HepG2 (cell line): ENCODE measurements around the gene OR5K4. TPM values are rescaled to one million over a fixed set of nuclear protein-coding genes. Genes with fewer than 3 reads are reported as not detected.

ENCODE experiments used
- ETV5 ChIP-seq: IDR thresholded peaks from 2 replicates; pipeline ENCODE4 v1.6.1; 2018; ENCODE audit warnings: missing biosample characterization, missing genetic modification reagents, inconsistent platforms, borderline replicate concordance
- FOXP1 ChIP-seq, 2 experiments: fragments of 450-650 bp in 1 of 2; IDR thresholded peaks; 2 replicates each; pipeline ENCODE4 v1.6.1; 2017 to 2018; ENCODE audit warnings: antibody characterized with exemption in 1 of 2
- HNF4A ChIP-seq: sonication (generic); formaldehyde crosslinking; IDR thresholded peaks from 2 replicates; pipeline ENCODE4 v1.4.0; 2020; ENCODE audit warnings: missing genetic modification reagents
- SMARCE1 ChIP-seq: fragments of 450-650 bp; IDR thresholded peaks from 2 replicates; pipeline ENCODE4 v1.6.1; 2017; ENCODE audit warnings: borderline replicate concordance
- ZBTB42 ChIP-seq: sonication (generic); formaldehyde crosslinking; IDR thresholded peaks from 2 replicates; pipeline ENCODE4 v1.5.0; 2020; ENCODE audit warnings: mild to moderate bottlenecking, missing genetic modification reagents
- ZMAT3 ChIP-seq: sonication (generic); formaldehyde crosslinking; conservative IDR thresholded peaks from 2 replicates; pipeline ENCODE4 v1.7.0; 2021; ENCODE audit warnings: missing genetic modification reagents
- ZNF850 ChIP-seq: sonication (generic); formaldehyde crosslinking; conservative IDR thresholded peaks from 2 replicates; pipeline ENCODE4 v1.9.0; 2021; ENCODE audit warnings: mild to moderate bottlenecking, missing genetic modification reagents
- polyA plus RNA-seq, 8 experiments: library from polyadenylated mRNA; depleted of rRNA in 3 of 8; stranded (reverse) in 7 of 8; unstranded in 1 of 8; fragments of >200 nt; fragmentation: Illumina TruSeq in 4 of 8; extraction: Trizol in 4 of 8; gene quantifications; 2 replicates each; pipeline versions ENCODE4 v1.2.1 to v1.2.3, GENCODE V29; 2011 to 2016; ENCODE audit warnings: low read depth in 4 of 8, missing spikeins in 1 of 8, mixed read lengths in 1 of 8; ENCODE audit not compliant: insufficient read depth in 1 of 8
- total RNA-seq, 5 experiments: library from RNA; depleted of rRNA; stranded (reverse); fragments of >200 nt; fragmentation: Illumina TruSeq; extraction: Trizol; gene quantifications; 2 replicates each; pipeline ENCODE4 v1.2.3, GENCODE V29; 2016; ENCODE audit warnings: low read depth in 1 of 5
- TF ChIP-seq, protein P1 (sequence below): sonication (generic); formaldehyde crosslinking; IDR thresholded peaks from 2 replicates; pipeline ENCODE4 v1.9.0; 2021; ENCODE audit warnings: mild to moderate bottlenecking, missing genetic modification reagents
- TF ChIP-seq, protein P2 (sequence below): sonication (generic); formaldehyde crosslinking; IDR thresholded peaks from 2 replicates; pipeline ENCODE4 v1.4.0; 2020; ENCODE audit warnings: missing genetic modification reagents
- TF ChIP-seq, protein P3 (sequence below): sonication (generic); formaldehyde crosslinking; IDR thresholded peaks from 2 replicates; pipeline ENCODE4 v1.5.0; 2020; ENCODE audit warnings: mild to moderate bottlenecking, missing genetic modification reagents
- TF ChIP-seq, protein P4 (sequence below): IDR thresholded peaks from 2 replicates; pipeline ENCODE4 v1.6.1; 2018; ENCODE audit warnings: missing genetic modification reagents
- TF ChIP-seq, protein P5 (sequence below): sonication (generic); formaldehyde crosslinking; IDR thresholded peaks from 2 replicates; pipeline ENCODE4 v1.4.0; 2020; ENCODE audit warnings: missing genetic modification reagents
- TF ChIP-seq, protein P6 (sequence below): sonication (generic); formaldehyde crosslinking; IDR thresholded peaks from 2 replicates; pipeline ENCODE4 v1.4.0; 2020; ENCODE audit warnings: missing genetic modification reagents, borderline replicate concordance

Gene OR5K4
- total and polyA plus RNA-seq, 2 of the 13 experiments (the other 11 are each of a cell fraction or from before 2014, with no cell fraction given) = not detected

DNA sequence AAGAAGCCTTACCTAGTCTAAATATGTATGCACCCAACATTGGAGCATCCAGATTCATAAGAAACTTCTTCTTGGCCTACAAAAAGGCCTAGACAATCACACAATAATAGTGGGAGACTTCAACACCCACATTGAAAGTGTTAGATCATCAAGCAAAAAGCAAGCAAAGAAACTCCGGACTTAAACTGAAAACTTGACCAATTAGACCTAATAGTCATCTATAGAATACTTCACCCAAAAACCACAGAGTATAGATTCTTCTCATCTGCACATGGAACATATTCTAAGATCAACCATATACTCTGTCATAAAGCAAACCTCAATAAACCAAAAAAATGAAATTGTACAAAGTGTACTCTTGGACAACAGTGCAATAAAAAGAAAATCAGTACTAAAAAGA lies 22.3 kb upstream of the OR5K4 start (continued):
- TF ChIP-seq, protein P1, sequence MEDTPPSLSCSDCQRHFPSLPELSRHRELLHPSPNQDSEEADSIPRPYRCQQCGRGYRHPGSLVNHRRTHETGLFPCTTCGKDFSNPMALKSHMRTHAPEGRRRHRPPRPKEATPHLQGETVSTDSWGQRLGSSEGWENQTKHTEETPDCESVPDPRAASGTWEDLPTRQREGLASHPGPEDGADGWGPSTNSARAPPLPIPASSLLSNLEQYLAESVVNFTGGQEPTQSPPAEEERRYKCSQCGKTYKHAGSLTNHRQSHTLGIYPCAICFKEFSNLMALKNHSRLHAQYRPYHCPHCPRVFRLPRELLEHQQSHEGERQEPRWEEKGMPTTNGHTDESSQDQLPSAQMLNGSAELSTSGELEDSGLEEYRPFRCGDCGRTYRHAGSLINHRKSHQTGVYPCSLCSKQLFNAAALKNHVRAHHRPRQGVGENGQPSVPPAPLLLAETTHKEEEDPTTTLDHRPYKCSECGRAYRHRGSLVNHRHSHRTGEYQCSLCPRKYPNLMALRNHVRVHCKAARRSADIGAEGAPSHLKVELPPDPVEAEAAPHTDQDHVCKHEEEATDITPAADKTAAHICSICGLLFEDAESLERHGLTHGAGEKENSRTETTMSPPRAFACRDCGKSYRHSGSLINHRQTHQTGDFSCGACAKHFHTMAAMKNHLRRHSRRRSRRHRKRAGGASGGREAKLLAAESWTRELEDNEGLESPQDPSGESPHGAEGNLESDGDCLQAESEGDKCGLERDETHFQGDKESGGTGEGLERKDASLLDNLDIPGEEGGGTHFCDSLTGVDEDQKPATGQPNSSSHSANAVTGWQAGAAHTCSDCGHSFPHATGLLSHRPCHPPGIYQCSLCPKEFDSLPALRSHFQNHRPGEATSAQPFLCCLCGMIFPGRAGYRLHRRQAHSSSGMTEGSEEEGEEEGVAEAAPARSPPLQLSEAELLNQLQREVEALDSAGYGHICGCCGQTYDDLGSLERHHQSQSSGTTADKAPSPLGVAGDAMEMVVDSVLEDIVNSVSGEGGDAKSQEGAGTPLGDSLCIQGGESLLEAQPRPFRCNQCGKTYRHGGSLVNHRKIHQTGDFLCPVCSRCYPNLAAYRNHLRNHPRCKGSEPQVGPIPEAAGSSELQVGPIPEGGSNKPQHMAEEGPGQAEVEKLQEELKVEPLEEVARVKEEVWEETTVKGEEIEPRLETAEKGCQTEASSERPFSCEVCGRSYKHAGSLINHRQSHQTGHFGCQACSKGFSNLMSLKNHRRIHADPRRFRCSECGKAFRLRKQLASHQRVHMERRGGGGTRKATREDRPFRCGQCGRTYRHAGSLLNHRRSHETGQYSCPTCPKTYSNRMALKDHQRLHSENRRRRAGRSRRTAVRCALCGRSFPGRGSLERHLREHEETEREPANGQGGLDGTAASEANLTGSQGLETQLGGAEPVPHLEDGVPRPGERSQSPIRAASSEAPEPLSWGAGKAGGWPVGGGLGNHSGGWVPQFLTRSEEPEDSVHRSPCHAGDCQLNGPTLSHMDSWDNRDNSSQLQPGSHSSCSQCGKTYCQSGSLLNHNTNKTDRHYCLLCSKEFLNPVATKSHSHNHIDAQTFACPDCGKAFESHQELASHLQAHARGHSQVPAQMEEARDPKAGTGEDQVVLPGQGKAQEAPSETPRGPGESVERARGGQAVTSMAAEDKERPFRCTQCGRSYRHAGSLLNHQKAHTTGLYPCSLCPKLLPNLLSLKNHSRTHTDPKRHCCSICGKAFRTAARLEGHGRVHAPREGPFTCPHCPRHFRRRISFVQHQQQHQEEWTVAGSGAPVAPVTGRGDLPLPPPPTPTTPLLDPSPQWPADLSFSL (CRISPR knock-in tag) = no peak
- TF ChIP-seq, protein P2, sequence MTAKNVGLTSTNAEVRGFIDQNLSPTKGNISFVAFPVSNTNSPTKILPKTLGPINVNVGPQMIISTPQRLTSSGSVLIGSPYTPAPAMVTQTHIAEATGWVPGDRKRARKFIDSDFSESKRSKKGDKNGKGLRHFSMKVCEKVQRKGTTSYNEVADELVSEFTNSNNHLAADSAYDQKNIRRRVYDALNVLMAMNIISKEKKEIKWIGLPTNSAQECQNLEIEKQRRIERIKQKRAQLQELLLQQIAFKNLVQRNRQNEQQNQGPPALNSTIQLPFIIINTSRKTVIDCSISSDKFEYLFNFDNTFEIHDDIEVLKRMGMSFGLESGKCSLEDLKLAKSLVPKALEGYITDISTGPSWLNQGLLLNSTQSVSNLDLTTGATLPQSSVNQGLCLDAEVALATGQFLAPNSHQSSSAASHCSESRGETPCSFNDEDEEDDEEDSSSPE (CRISPR knock-in tag) = no peak
- TF ChIP-seq ZNF850 (CRISPR knock-in tag) (no peak), SMARCE1 (no peak), ZBTB42 (no peak), ETV5 (CRISPR knock-in tag) (no peak), FOXP1 (IDR thresholded peaks at IDR 0.05) (no peak), FOXP1 (CRISPR knock-in tag; IDR thresholded peaks at IDR 0.05) (no peak), HNF4A (no peak), ZMAT3 (CRISPR knock-in tag) (no peak)
- TF ChIP-seq, protein P3, sequence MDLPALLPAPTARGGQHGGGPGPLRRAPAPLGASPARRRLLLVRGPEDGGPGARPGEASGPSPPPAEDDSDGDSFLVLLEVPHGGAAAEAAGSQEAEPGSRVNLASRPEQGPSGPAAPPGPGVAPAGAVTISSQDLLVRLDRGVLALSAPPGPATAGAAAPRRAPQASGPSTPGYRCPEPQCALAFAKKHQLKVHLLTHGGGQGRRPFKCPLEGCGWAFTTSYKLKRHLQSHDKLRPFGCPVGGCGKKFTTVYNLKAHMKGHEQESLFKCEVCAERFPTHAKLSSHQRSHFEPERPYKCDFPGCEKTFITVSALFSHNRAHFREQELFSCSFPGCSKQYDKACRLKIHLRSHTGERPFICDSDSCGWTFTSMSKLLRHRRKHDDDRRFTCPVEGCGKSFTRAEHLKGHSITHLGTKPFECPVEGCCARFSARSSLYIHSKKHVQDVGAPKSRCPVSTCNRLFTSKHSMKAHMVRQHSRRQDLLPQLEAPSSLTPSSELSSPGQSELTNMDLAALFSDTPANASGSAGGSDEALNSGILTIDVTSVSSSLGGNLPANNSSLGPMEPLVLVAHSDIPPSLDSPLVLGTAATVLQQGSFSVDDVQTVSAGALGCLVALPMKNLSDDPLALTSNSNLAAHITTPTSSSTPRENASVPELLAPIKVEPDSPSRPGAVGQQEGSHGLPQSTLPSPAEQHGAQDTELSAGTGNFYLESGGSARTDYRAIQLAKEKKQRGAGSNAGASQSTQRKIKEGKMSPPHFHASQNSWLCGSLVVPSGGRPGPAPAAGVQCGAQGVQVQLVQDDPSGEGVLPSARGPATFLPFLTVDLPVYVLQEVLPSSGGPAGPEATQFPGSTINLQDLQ (CRISPR knock-in tag) = no peak
- TF ChIP-seq, protein P4, sequence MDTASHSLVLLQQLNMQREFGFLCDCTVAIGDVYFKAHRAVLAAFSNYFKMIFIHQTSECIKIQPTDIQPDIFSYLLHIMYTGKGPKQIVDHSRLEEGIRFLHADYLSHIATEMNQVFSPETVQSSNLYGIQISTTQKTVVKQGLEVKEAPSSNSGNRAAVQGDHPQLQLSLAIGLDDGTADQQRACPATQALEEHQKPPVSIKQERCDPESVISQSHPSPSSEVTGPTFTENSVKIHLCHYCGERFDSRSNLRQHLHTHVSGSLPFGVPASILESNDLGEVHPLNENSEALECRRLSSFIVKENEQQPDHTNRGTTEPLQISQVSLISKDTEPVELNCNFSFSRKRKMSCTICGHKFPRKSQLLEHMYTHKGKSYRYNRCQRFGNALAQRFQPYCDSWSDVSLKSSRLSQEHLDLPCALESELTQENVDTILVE = no peak
- TF ChIP-seq, protein P5, sequence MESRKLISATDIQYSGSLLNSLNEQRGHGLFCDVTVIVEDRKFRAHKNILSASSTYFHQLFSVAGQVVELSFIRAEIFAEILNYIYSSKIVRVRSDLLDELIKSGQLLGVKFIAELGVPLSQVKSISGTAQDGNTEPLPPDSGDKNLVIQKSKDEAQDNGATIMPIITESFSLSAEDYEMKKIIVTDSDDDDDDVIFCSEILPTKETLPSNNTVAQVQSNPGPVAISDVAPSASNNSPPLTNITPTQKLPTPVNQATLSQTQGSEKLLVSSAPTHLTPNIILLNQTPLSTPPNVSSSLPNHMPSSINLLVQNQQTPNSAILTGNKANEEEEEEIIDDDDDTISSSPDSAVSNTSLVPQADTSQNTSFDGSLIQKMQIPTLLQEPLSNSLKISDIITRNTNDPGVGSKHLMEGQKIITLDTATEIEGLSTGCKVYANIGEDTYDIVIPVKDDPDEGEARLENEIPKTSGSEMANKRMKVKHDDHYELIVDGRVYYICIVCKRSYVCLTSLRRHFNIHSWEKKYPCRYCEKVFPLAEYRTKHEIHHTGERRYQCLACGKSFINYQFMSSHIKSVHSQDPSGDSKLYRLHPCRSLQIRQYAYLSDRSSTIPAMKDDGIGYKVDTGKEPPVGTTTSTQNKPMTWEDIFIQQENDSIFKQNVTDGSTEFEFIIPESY (CRISPR knock-in tag) = no peak
- TF ChIP-seq, protein P6, sequence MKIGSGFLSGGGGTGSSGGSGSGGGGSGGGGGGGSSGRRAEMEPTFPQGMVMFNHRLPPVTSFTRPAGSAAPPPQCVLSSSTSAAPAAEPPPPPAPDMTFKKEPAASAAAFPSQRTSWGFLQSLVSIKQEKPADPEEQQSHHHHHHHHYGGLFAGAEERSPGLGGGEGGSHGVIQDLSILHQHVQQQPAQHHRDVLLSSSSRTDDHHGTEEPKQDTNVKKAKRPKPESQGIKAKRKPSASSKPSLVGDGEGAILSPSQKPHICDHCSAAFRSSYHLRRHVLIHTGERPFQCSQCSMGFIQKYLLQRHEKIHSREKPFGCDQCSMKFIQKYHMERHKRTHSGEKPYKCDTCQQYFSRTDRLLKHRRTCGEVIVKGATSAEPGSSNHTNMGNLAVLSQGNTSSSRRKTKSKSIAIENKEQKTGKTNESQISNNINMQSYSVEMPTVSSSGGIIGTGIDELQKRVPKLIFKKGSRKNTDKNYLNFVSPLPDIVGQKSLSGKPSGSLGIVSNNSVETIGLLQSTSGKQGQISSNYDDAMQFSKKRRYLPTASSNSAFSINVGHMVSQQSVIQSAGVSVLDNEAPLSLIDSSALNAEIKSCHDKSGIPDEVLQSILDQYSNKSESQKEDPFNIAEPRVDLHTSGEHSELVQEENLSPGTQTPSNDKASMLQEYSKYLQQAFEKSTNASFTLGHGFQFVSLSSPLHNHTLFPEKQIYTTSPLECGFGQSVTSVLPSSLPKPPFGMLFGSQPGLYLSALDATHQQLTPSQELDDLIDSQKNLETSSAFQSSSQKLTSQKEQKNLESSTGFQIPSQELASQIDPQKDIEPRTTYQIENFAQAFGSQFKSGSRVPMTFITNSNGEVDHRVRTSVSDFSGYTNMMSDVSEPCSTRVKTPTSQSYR (CRISPR knock-in tag) = no peak
